HAP-1 (cell line): ENCODE data around the gene RCE1.
A peak's percentile ranks its signal among the peaks of the same experiment; 100 is the strongest.

Experiments used
- DNase-seq, 2 experiments: peaks; one replicate each; pipeline ENCODE4 v3.0.0-alpha.2; 2016 to 2020; ENCODE audit warnings: low spot score in 2 of 2
- H3K27me3 ChIP-seq: fragments of 250-450 bp; sonication (Bioruptor Pico); 2 replicates; pipeline ENCODE4 v1.5.1; 2020; ENCODE audit warnings: low read depth, mild to moderate bottlenecking, moderate library complexity
- H3K36me3 ChIP-seq: fragments of 250-450 bp; sonication (Bioruptor Pico); replicated peaks from 2 replicates; pipeline ENCODE4 v1.5.1; 2020; ENCODE audit warnings: mild to moderate bottlenecking
- H3K4me1 ChIP-seq: fragments of 250-450 bp; sonication (Bioruptor Pico); 2 replicates; pipeline ENCODE4 v1.5.1; 2020; ENCODE audit warnings: mild to moderate bottlenecking
- H3K4me3 ChIP-seq: fragments of 250-450 bp; sonication (Bioruptor Pico); 2 replicates; pipeline ENCODE4 v1.5.1; 2020; ENCODE audit warnings: mild to moderate bottlenecking, moderate library complexity
- H3K9me3 ChIP-seq: fragments of 250-450 bp; sonication (Bioruptor Pico); 2 replicates; pipeline ENCODE4 v1.5.1; 2020; ENCODE audit warnings: mild to moderate bottlenecking, moderate library complexity
- in situ Hi-C: fragments of 300-500 bp; cut with MboI; formaldehyde crosslinking; loops from 3 replicates; pipeline ENCODE4 v1.14.3; 2020; ENCODE audit warnings: low sequenced_read_pairs, inconsistent platforms, mixed read lengths

RCE1 gene

DNA sequence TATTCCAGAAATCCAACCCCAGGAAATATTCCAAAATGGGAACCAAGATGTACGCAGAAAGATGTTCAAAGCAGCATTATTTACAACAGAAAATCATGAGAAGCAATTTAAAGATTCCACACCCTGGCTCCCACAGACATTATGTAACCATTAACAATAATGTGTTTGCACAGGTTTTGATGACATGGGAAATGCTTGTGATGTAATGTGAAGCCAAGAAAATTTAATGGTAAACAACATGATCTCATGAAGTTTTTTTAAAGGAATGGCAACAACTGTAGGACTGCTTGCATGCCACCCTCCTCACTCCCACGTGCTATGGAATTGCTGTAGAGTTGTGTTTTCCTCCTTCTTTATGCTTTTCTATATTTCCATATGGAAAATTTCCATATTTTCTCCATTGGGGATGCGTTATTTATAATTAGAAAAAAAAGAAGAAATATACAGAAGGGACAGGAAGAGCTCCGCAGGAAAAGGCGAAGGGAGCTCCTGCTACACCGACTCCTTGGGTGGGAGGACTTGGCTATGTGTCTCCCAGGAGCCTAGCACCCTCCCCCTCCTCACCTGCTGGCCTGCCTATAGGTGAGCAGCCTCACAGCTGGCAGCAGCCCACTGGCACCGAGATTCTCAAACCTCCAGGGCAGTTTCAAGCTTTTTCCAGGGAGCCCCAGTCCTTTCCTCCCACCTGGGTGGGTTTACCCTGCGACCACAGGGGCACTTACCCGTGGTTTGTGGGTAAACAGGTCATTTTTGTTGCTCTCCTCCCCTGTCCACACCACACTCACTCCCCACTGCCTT lies 34.5 kb downstream of the RCE1 start:
- Histone ChIP-seq H3K36me3 (no peaks in the 10 kb centered on the region), H3K9me3 (no peaks in the 10 kb centered on the region), H3K27me3 (no peaks in the 10 kb centered on the region), H3K4me3 (no peak overlapping the region), H3K4me1 (no peaks in the 10 kb centered on the region)
- in situ Hi-C loops = no loop called here
- DNase-seq = no peak

DNA sequence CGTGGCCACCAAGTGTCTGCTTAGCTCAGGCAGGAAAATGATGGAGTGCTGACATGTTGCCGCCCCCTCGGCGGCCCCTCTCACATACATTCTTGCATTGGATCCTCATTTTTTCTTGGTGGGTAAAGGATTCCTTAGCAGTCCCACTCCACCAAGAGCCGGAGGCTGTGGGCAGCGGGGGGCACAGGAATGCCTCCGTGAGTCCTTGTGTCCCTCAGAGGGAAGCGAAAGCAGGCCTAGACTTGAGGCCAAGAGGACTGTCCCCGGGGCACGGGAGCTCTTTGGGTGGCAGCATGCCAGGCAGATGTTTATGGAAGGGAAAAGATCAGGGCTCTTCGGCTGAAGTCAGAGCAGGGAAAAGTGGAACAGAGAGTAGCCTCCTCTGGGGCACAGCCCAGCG lies 35.2 kb downstream of the RCE1 start:
- Histone ChIP-seq H3K27me3 (no peaks in the 10 kb centered on the region), H3K36me3 (no peaks in the 10 kb centered on the region), H3K4me1 (no peaks in the 10 kb centered on the region), H3K9me3 (no peaks in the 10 kb centered on the region), H3K4me3 (no peak overlapping the region)
- no peak for DNase-seq
- in situ Hi-C loops = no loop called here

- in situ Hi-C loops = no loop called here
- Histone ChIP-seq H3K36me3 (no peaks in the 10 kb centered on the region), H3K9me3 (no peaks in the 10 kb centered on the region), H3K27me3 (no peaks in the 10 kb centered on the region), H3K4me1 (no peaks in the 10 kb centered on the region), H3K4me3 (no peak overlapping the region)
- DNase-seq = no peak
Observed at GRCh38 chr11:66879000-66879399, 35.8 kb downstream of the RCE1 start.

GRCh38 chr11:66879583-66879982 lies 36.3 kb downstream of the RCE1 start:
- no peak for DNase-seq
- H3K4me1 ChIP-seq = no peaks in the 10 kb centered on the region
- no peak overlapping the region for H3K4me3 ChIP-seq
- in situ Hi-C loops = no loop called here
- no peaks in the 10 kb centered on the region for H3K36me3 ChIP-seq
- H3K27me3 ChIP-seq = no peaks in the 10 kb centered on the region
- no peaks in the 10 kb centered on the region for H3K9me3 ChIP-seq

DNA sequence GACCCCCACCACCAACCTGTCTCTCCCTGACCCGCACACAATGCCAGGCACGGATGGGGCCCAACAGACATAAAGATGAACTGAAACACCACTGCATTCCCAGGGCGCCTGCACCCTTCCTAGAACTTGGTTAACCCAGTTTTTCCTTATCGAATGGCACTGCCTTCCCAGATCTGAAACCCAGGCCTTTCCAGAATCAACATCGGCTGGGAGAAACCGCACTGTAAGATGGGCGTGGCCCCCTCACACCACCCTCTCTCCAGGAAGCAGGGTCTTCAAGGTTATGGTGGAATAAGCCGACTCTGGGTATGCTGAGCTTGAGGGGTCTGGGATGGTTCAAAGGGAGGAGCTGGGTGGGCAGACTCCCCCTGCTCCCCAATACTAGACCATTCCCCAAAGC lies 36.8 kb downstream of the RCE1 start:
- Histone ChIP-seq H3K9me3 (no peaks in the 10 kb centered on the region), H3K27me3 (no peaks in the 10 kb centered on the region), H3K36me3 (no peaks in the 10 kb centered on the region), H3K4me1 (no peaks in the 10 kb centered on the region), H3K4me3 (no peak overlapping the region)
- in situ Hi-C loops = no loop called here
- no peak for DNase-seq

DNA sequence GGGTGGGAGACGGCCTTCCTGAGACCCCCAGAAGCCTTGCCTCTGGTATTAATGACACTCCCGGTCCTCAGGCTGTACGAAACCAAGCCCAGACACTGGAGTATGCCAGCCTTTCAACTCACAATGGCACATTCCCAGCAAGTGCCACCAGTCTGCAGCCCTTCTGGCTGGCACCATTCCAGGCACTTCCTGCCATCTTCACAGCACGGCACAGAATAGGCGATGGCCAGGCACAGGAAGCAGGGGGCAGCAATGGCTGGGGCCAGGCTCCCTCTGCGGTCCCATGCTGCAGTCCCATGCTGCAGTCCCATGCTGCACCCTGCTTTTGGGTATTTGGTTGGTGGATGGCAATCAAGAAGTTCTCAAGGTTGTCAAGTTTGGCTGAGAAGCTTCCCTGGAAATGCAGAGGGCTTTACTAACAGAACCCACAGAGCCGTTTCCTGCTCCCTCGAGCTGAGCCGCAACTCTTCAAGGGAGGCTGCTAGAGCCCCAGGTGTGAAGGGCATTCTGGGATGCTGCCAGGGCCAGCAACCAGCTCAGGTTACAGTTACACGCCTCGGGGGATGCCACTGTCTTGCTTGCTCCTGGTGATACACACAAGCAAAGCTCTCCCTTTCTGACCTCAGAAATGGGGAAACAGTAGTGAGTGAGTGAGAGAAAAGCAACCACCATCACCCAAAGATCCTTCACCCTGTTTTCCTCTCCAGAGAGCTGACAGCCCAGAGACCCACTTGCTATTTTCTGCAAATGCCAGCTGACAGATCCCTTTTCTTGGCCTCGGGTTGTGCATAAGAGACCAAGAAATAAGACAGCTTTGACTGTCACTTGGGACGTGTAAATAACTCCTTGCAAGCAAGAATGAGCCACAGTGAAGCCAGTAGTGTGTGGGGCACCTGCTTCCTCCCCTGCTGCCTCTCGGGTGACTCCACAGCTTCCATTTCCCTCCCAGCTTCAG lies 37.5 kb downstream of the RCE1 start:
- no peaks in the 10 kb centered on the region for H3K36me3 ChIP-seq
- H3K27me3 ChIP-seq = no peaks in the 10 kb centered on the region
- H3K9me3 ChIP-seq = no peaks in the 10 kb centered on the region
- no peak for DNase-seq
- H3K4me3 ChIP-seq = no peak overlapping the region
- H3K4me1 ChIP-seq = no peaks in the 10 kb centered on the region
- in situ Hi-C loops = no loop called here

GRCh38 chr11:66881451-66881835 lies 38.2 kb downstream of the RCE1 start:
- DNase-seq = no peak
- H3K27me3 ChIP-seq = no peaks in the 10 kb centered on the region
- no peaks in the 10 kb centered on the region for H3K9me3 ChIP-seq
- in situ Hi-C loops = no loop called here
- no peaks in the 10 kb centered on the region for H3K36me3 ChIP-seq
- H3K4me1 ChIP-seq = no peaks in the 10 kb centered on the region
- no peak overlapping the region for H3K4me3 ChIP-seq

DNA sequence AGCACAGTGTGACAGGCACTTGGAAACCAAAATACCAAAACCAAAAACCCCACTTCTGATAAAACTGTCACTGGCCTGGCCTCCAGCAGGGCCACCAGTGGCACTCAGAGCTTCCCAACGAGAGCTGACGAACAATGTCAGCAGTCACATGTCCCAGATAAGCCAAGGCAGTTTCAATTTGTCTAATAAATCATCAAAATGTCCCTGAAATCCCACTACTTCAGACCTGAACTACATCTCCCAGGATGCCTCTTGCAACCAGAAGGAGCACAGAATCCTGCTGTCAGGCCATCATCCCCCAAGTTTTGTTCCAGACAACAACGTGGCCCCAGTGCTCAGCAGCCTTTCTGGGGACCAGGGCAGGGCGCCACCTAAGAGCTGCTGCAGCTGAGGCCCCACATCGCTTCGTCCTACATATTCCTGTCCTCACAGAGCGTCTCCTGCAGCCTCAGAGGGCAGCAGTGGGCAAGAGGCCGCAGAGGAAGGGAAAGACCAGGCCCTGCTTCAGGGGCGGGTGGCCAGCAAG lies 38.7 kb downstream of the RCE1 start:
- Histone ChIP-seq H3K9me3 (no peaks in the 10 kb centered on the region), H3K36me3 (no peaks in the 10 kb centered on the region), H3K4me1 (no peaks in the 10 kb centered on the region), H3K27me3 (no peaks in the 10 kb centered on the region), H3K4me3 (no peak overlapping the region)
- in situ Hi-C loops = no loop called here
- DNase-seq = no peak

DNA sequence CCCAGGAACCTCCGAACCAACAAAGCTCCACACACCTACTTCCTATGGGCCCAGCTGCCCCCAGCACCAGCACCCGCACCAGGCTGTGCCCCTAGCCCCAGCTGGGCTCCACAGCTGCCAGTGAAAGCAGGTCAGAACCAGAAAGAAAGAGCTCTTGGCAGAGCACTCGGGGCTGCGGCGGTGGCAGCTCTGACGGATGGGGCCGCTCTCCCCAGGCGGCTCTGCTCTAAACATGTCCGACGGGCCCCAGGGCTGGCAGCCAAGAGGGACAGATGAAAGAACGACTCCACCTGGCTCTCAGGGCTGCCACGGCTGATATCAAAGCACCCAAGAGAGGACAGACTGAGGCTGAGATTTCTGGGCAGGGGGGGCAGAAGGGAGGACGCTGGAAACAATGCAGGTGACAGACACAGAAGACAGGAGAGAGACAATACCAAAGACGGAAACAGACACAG lies 39.3 kb downstream of the RCE1 start:
- Histone ChIP-seq H3K27me3 (no peaks in the 10 kb centered on the region), H3K4me1 (no peaks in the 10 kb centered on the region), H3K36me3 (no peaks in the 10 kb centered on the region), H3K4me3 (no peak overlapping the region), H3K9me3 (no peaks in the 10 kb centered on the region)
- in situ Hi-C loops = no loop called here
- DNase-seq = no peak

GRCh38 chr11:66883016-66883965 lies 40.0 kb downstream of the RCE1 start:
- H3K36me3 ChIP-seq = no peaks in the 10 kb centered on the region
- H3K4me3 ChIP-seq = no peak overlapping the region
- H3K27me3 ChIP-seq = no peaks in the 10 kb centered on the region
- in situ Hi-C loops = no loop called here
- H3K4me1 ChIP-seq = no peaks in the 10 kb centered on the region
- peak; percentile 36 to 88 for DNase-seq
- no peaks in the 10 kb centered on the region for H3K9me3 ChIP-seq

DNA sequence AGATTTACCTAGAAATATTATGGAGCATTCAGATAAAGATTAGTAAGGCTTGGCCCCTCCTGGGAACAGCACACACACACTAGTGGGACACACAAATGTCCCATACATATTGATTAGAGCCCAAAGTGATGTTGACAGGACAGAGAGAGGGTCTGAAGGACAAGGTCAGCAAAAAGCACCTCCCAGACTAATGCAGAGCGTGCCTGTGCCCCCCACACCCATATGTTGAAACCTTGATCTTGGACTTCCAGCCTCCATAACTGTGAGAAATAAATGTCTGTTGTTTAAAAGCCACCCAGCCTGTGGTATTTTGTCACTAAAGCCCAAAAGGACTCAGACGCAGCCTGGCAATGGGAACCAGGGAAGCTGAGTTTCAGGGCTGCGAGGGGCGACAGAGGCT lies 41.2 kb downstream of the RCE1 start:
- no peak for DNase-seq
- Histone ChIP-seq H3K4me3 (no peak overlapping the region), H3K36me3 (no peaks in the 10 kb centered on the region), H3K27me3 (no peaks in the 10 kb centered on the region), H3K9me3 (no peaks in the 10 kb centered on the region), H3K4me1 (no peaks in the 10 kb centered on the region)
- in situ Hi-C loops = no loop called here

DNA sequence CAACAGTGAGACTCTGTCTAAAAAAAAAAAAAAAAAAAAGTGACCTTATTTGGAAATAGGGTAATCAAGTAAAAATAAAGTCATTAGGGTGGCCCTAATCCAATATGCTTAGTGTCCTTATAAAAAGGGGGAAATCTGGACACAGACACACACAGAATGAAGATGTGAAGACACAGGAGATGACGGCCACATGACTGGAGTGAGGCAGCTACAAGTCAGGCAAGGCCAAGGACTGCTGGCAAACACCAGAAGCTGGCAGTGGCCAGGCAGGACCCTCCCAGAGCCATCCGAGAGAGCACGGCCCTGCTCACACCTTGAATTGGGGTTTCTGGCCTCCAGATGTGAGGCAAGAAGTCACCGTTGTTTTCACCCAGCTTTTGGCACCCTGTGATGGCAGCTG lies 42.2 kb downstream of the RCE1 start:
- in situ Hi-C loops = no loop called here
- no peak overlapping the region for H3K4me3 ChIP-seq
- no peaks in the 10 kb centered on the region for H3K27me3 ChIP-seq
- no peak for DNase-seq
- H3K4me1 ChIP-seq = peaks cover 7% of the 10 kb centered on the region
- no peaks in the 10 kb centered on the region for H3K9me3 ChIP-seq
- no peaks in the 10 kb centered on the region for H3K36me3 ChIP-seq

GRCh38 chr11:66885950-66886440 lies 42.8 kb downstream of the RCE1 start:
- in situ Hi-C loops = no loop called here
- Histone ChIP-seq H3K4me1 (peaks cover 7% of the 10 kb centered on the region), H3K36me3 (no peaks in the 10 kb centered on the region), H3K27me3 (no peaks in the 10 kb centered on the region), H3K9me3 (no peaks in the 10 kb centered on the region), H3K4me3 (no peak overlapping the region)
- no peak for DNase-seq
